Muscle layer of colon (tissue), 2 donors: ENCODE measurements around the gene CTPS2.
"Not testable (repeated sequence)": the region's sequence is repeated elsewhere in the genome, so short reads cannot be mapped to it uniquely, and the experiment has no call there.

Source experiments
- H3K27ac ChIP-seq: one replicate; pipeline ENCODE4 v1.7.0; 2013; ENCODE audit warnings: low read depth, mild to moderate bottlenecking, low read length, moderate library complexity
- H3K27me3 ChIP-seq, 2 donors: one replicate each; pipeline ENCODE4 v1.7.0; 2013; ENCODE audit warnings: low read length in 2 of 2, mild to moderate bottlenecking in 2 of 2; ENCODE audit not compliant: insufficient read depth in 2 of 2, control insufficient read depth in 1 of 2
- H3K36me3 ChIP-seq: one replicate; pipeline ENCODE4 v1.7.0; 2013; ENCODE audit warnings: mild to moderate bottlenecking, low read length; ENCODE audit not compliant: insufficient read depth
- H3K4me1 ChIP-seq: one replicate; pipeline ENCODE4 v1.7.0; 2013; ENCODE audit warnings: mild to moderate bottlenecking, low read length; ENCODE audit not compliant: insufficient read depth
- H3K4me3 ChIP-seq, 2 donors: one replicate each; pipeline ENCODE4 v1.7.0; 2013; ENCODE audit warnings: low read length in 2 of 2, low read depth in 1 of 2, mild to moderate bottlenecking in 1 of 2, moderate library complexity in 1 of 2
- H3K9ac ChIP-seq: one replicate; pipeline ENCODE4 v1.7.0; 2013; ENCODE audit warnings: low read length
- H3K9me3 ChIP-seq: one replicate; pipeline ENCODE4 v1.7.0; 2013; ENCODE audit warnings: mild to moderate bottlenecking, low read length
- donor health status: abdominal sarcoma.
- donor health status: Adenocarcinoma of cecum.

The CTPS2 gene

DNA sequence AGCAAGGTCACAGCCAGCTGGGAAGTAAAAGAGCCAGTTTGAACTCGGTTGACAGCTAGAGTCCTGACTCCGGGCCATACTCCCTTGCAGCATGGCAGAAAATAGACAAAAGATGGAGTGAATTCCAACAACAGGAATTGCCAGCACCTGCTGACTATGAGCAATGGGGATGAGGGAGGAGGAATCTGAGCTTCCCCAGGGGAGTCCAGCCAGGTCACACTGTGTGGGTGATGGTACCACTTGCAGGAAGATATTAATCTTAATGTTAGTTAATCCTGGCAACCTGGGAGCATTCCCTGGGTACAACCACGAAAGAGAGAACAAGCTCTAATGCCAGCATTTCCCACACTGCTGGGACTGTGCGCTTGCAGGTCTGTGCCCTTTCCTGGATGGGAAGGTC is 110.6 kb downstream of the CTPS2 start:
- Histone ChIP-seq H3K4me3 (no peak overlapping the region), H3K27ac (no peak overlapping the region), H3K27me3 (peaks cover 0 to 6% of the 10 kb centered on the region in 2 donors), H3K9ac (no peak overlapping the region), H3K9me3 (no peaks in the 10 kb centered on the region), H3K36me3 (no peaks in the 10 kb centered on the region), H3K4me1 (no peaks in the 10 kb centered on the region)

DNA sequence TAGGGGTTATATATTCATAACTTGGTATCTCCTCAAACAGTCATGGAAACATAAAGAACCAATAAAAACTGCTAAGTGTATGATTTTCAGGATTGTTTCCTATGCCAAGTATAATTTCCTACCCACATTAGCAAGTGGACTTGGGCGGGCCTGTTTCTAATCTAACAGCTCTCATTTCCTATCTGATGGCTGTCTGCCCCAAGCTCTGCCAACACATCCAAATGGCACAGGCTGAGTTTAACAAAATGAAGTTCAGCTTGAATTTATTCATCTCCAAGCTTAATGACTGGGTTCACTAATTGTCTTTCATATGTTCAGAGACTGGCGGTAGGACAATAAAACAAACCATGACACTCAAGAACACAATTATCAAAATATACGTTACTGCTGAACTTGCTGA is 118.0 kb downstream of the CTPS2 start:
- H3K9me3 ChIP-seq = no peaks in the 10 kb centered on the region
- no peaks in the 10 kb centered on the region for H3K36me3 ChIP-seq
- H3K27me3 ChIP-seq = peaks cover 0 to 2% of the 10 kb centered on the region in 2 donors
- no peak overlapping the region for H3K4me3 ChIP-seq
- no peak overlapping the region for H3K27ac ChIP-seq
- no peak overlapping the region for H3K9ac ChIP-seq
- H3K4me1 ChIP-seq = no peaks in the 10 kb centered on the region

DNA sequence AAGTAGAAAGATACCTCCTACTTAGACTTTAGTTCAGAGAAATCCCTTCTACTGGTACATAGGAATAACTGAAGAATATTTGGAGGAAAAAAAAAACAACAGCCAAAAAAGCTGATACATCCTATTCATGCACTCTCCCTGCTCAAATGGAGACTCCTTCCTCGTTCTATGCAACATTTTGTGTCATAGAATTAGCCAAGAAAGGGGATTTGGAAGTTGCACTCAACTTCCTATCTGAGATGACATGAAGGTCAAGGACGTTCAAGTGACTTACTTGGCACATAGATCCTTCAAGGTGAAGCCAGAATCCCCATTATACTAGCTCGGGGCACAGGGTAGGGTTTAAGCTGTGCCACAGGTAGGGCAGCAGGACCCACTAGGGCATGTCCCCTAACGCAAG is 118.7 kb downstream of the CTPS2 start:
- Histone ChIP-seq H3K4me3 (no peak overlapping the region), H3K9me3 (no peaks in the 10 kb centered on the region), H3K27ac (no peak overlapping the region), H3K9ac (no peak overlapping the region), H3K27me3 (no peaks in the 10 kb centered on the region), H3K4me1 (no peaks in the 10 kb centered on the region), H3K36me3 (no peaks in the 10 kb centered on the region)

DNA sequence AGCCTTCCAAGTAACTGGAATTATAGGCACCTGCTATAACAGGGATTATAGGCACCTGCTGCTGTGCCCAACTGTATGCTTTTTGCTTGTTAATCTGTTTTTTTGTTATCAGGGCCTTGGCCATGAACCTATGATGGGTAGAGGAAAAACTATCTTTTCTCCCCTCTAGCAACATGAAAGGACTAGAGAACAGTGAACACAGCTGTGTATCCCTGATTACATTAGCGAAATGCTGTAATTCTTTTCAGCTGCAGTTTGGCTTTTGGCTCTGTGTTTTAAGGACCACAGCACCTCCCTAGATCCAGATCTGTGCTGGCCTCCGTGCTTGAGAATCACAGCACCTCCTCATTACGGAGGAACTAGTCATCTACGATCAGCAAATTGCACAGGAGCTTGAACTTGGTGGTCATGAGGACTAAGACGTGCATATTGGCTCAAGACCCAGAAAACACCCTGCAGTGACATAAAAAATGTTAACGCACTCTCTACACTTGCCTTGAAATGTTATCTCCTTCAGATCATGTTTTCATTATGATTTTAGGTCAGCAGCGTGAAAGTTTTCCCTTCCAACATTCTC is 120.2 kb downstream of the CTPS2 start:
- Histone ChIP-seq H3K27me3 (no peaks in the 10 kb centered on the region), H3K4me3 (no peak overlapping the region), H3K9ac (no peak overlapping the region), H3K9me3 (no peaks in the 10 kb centered on the region), H3K27ac (no peak overlapping the region), H3K36me3 (no peaks in the 10 kb centered on the region), H3K4me1 (no peaks in the 10 kb centered on the region)

DNA sequence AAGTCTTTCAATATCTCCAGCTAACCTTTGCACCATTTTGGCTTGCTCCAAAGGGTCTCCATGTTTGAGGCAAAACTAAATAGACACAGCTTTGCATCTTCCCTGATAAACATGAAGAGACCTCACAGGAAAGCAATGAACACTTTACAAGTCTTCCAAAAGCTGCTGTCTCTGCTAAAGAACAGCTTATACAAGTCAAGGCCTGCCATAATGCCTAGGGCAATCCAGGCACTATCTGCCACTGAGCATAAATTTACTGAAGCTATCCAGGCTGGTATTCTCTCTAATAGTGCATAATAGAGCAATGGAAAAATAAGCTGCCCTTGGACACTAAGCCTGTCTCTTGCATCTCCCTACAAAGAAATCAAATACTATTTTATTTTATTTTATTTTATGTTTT is 122.6 kb downstream of the CTPS2 start:
- Histone ChIP-seq H3K4me1 (no peaks in the 10 kb centered on the region), H3K9ac (no peak overlapping the region), H3K36me3 (no peaks in the 10 kb centered on the region), H3K27ac (no peak overlapping the region), H3K4me3 (no peak overlapping the region), H3K9me3 (no peaks in the 10 kb centered on the region), H3K27me3 (no peaks in the 10 kb centered on the region)

DNA sequence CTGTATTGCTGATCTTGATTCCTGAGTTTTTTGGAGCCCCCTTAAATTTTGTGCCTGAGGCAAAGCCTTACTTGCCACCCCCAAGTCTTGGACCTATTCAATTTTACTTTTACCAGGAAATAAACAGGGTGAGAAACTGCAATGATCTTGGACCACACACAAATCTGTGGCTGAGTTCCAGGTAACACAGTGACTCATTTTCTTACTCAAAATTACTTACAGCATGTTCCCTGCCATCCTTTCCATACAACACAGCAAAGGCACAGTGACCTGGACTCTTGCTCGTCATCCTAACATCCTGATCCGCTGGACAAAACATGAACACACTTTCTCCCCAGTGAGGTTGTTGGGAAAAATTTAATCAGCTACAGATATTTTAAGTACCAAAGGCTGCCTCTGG is 123.3 kb downstream of the CTPS2 start:
- H3K4me1 ChIP-seq = no peaks in the 10 kb centered on the region
- no peak overlapping the region for H3K9ac ChIP-seq
- H3K36me3 ChIP-seq = no peaks in the 10 kb centered on the region
- no peaks in the 10 kb centered on the region for H3K9me3 ChIP-seq
- H3K27ac ChIP-seq = no peak overlapping the region
- no peak overlapping the region for H3K4me3 ChIP-seq
- H3K27me3 ChIP-seq = no peaks in the 10 kb centered on the region

DNA sequence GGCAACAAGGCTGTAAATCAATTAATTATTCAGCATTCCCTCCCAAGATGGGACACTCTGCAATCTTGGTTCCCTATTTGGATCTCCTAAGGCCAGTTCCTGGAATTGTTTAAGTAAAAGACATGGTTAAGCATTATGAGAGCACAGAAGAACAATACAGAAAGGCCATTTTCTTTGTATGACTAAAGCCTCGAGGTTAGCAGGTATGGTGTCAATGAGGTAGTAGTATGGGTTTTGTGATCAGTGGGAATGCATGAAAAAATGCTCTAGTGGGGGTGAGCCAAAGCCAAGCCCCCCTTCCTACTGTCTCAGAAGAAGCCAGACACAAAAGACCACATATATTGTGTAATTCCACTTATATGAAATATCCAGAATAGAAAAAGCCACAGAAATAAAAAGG is 124.2 kb downstream of the CTPS2 start:
- Histone ChIP-seq H3K36me3 (no peaks in the 10 kb centered on the region), H3K9me3 (no peaks in the 10 kb centered on the region), H3K27me3 (no peaks in the 10 kb centered on the region), H3K4me3 (no peak overlapping the region), H3K9ac (no peak overlapping the region), H3K27ac (no peak overlapping the region), H3K4me1 (no peaks in the 10 kb centered on the region)

DNA sequence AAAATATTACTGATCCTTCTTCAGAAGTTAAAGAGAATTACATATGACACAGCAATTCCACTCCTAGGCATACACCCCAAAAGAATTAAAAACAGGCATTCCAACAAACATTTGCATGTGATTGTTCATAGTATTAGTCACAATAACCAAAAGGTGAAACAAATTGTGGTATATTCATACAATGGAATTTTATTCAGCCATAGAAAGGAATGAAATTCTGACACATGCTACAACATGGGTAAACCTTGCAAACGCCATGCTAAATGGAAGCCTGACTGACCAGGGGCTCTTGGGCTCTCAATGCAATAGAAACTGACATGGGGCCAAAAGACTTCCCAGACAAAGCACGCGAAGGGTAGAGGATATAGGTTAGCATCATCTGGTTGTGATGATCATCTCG is 124.6 kb downstream of the CTPS2 start:
- no peaks in the 10 kb centered on the region for H3K9me3 ChIP-seq
- no peak overlapping the region for H3K4me3 ChIP-seq
- H3K27ac ChIP-seq = no peak overlapping the region
- H3K36me3 ChIP-seq = no peaks in the 10 kb centered on the region
- no peaks in the 10 kb centered on the region for H3K27me3 ChIP-seq
- no peak overlapping the region for H3K9ac ChIP-seq
- H3K4me1 ChIP-seq = no peaks in the 10 kb centered on the region

DNA sequence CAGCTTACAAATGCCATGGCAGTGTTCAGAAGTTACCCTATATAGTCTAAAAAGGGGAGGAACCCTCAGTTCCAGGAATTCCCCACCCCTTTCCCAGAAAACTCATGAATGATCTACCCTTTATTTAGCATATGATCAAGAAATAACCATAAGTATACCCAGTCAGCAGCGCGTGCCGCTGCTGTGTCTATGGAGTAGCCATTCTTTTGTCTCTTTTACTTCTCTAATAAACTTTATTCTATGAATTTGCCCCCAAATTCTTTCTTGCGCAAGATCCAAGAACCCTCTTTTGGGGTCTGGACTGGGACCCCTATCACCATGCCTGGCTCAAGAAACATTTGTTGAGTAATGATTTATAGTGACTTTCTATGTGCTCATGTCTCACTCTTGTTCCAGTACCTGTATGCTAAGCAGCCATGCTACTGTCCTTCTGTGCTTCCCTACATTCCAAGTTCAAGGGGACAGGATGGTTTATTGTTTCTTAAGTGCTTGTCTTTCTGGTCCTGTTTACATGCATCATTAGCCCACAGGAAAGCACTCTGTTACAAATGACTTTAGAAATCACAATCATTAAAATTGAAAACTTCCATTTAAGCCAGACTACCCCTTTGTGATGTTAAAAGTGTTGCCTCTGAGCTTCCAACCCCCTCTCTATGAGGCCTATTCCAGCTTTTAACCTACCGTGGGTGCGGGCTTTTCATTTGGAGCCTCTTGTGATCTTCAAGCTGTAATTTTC is 125.9 kb downstream of the CTPS2 start:
- H3K9me3 ChIP-seq = no peaks in the 10 kb centered on the region
- no peaks in the 10 kb centered on the region for H3K4me1 ChIP-seq
- H3K4me3 ChIP-seq = no peak overlapping the region
- no peak overlapping the region for H3K9ac ChIP-seq
- H3K36me3 ChIP-seq = no peaks in the 10 kb centered on the region
- no peaks in the 10 kb centered on the region for H3K27me3 ChIP-seq
- no peak overlapping the region for H3K27ac ChIP-seq

DNA sequence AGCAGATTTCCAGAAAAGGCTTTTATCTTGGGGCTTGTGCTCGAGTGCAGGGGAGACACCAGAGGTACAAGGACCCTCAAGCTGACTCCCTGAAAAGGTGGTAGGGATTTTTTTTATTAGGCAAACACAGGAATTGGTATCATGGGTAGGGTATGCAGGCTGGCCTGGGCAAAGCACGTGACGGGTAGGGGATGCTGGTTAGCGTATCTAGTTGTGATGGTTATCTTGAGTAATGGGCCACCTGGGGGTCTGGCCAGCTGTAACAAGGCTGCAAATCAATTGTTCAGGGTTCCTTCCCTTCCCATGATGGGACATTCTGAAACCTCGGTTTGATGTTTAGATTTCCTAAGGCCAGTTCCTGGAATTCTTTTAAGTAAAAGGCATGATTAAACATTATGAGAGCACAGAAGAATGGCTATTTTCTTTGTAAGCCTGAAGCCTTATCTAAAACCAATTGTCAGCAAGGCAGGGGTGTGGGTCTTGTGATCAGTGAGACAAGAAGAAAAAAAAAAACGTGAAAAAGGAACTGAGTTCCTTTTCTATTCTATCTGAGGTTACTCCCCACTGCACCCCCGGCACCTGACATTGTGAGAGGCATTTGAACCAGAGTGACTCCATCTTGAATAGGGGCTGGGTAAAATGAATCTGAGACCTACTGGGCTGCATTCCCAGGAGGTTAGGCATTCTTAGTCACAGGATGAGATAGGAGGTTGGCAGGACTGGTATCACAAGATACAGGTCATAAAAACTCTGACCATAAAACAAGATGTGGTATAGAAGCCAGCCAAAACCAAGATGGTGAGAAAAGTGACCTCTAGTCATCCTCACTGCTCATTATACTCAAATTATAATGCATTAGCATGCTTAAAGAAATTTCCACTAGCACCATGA is 126.7 kb downstream of the CTPS2 start:
- H3K9me3 ChIP-seq = no peaks in the 10 kb centered on the region
- no peak overlapping the region for H3K27ac ChIP-seq
- no peaks in the 10 kb centered on the region for H3K27me3 ChIP-seq
- H3K9ac ChIP-seq = no peak overlapping the region
- H3K4me3 ChIP-seq = no peak overlapping the region
- H3K4me1 ChIP-seq = no peaks in the 10 kb centered on the region
- no peaks in the 10 kb centered on the region for H3K36me3 ChIP-seq

DNA sequence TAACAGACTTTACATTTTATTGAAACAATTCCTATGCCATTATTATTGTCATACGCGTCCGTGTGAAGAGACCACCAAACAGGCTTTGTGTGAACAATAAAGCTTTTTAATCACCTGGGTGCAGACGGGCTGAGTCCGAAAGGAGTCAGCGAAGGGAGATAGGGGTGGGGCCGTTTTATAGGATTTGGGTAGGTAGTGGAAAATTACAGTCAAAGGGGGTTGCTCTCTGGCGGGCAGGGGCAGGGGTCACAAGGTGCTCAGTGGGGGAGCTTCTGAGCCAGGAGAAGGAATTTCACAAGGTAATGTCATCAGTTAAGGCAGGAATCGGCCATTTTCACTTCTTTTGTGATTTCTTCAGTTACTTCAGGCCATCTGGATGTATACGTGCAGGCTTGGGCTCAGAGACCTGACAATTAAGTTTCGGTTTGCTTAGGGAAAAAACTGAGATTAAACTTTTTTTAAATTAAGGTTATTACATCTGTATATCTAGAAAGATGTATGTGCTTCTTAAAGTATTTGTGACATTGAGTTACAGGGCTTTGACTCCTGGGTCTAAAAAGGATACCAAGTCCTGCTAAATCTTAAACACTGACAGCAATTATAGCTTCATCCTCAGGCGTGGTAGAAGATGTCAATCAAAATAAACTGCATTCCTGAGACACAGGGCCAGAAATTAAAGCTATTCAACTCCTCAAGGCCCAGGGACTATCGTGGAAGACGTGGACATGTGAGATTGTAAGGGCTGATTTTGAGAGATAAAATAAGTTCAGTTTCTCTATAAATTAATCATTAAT is 132.3 kb downstream of the CTPS2 start:
- H3K4me3 ChIP-seq, H3K9me3 ChIP-seq, H3K9ac ChIP-seq, H3K27ac ChIP-seq, H3K27me3 ChIP-seq, H3K36me3 ChIP-seq, H3K4me1 ChIP-seq: not testable (repeated sequence)
